Retinal pigment epithelial cell (primary cell): ENCODE results near the gene CLN3.

Experiments
- DNase-seq: peaks from one replicate; pipeline ENCODE4 v3.0.0-alpha.2; 2010; ENCODE audit warnings: low read depth
- H3K4me3 ChIP-seq: 2 replicates; pipeline ENCODE4 v1.5.1; 2011; ENCODE audit warnings: mild to moderate bottlenecking, low read length, control low read depth, moderate library complexity
- CTCF ChIP-seq: conservative IDR thresholded peaks from 2 replicates; pipeline ENCODE4 v1.5.1; 2011; ENCODE audit warnings: low read depth, low read length, control low read depth, inconsistent platforms

The CLN3 gene

GRCh38 chr16:28491970-28492474 lies at the start of gene CLN3:
Gene CLN3, minus strand, starts transcription at chr16:28492074. Its CDS starts 315 bp downstream, at chr16:28491759.
- peak; percentile 81 for DNase-seq
- TF ChIP-seq CTCF, result no peak

GRCh38 chr16:28540346-28540745 lies 48.5 kb upstream of the CLN3 start:
- DNase-seq, result no peak
- H3K4me3 ChIP-seq, result no peak overlapping the region
- no peak for TF ChIP-seq CTCF

More at GRCh38 chr16:28491970-28492474, at the start of gene CLN3:
- peak within 1 kb of the TSS; percentile 97 for H3K4me3 ChIP-seq

GRCh38 chr16:28538733-28539596 lies 47.1 kb upstream of the CLN3 start, which contains the start of gene NUPR1:
Gene NUPR1, minus strand, starts transcription at chr16:28538974. Its CDS starts 67 bp downstream, at chr16:28538907.
- H3K4me3 ChIP-seq, result peak within 1 kb of the TSS; percentile 8
- no peak for TF ChIP-seq CTCF
- peak; percentile 76 for DNase-seq

GRCh38 chr16:28537964-28538732 lies 46.3 kb upstream of the CLN3 start:
- TF ChIP-seq CTCF, result no peak
- H3K4me3 ChIP-seq, result peak overlapping the region; percentile 8
- DNase-seq, result no peak

DNA sequence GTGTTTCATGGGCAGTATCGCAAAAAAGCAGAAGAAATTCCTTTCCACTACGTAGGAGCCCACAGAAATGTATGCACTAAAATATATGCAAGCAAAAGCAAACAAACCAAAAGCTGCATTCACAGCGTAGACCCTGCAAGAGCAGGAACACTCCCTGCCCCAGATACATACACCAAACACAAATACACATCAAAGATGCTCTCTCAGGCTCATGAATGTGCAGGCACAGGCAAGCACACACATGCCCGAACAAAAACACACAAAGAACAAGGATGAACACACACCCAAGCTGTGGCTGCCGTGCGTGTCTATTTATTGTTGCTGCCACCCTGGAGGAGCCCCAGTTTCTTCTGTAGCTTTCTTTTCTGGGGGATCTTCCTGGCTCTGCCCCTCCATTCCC lies 45.2 kb upstream of the CLN3 start:
- H3K4me3 ChIP-seq, result no peak overlapping the region
- DNase-seq, result no peak

More for the DNA sequence above, 45.2 kb upstream of the CLN3 start:
- TF ChIP-seq CTCF, result no peak
